Astrocyte of the cerebellum (primary cell): ENCODE measurements around the gene ARHGEF28.

ENCODE experiments used
- DNase-seq: peaks from one replicate; pipeline ENCODE4 v3.0.0-alpha.2; 2011; ENCODE audit warnings: low read depth
- H3K4me3 ChIP-seq: 2 replicates; pipeline ENCODE4 v1.5.1; 2011; ENCODE audit warnings: mild to moderate bottlenecking, low read depth, low read length, moderate library complexity
- in situ Hi-C: cut with HindIII; loops from 2 replicates; pipeline ENCODE4 v1.10.0; 2017; ENCODE audit warnings: low sequenced_read_pairs
- TF ChIP-seq, protein P1 (sequence below): IDR thresholded peaks from 2 replicates; pipeline ENCODE4 v1.5.1; 2012; ENCODE audit warnings: low read length, low read depth, moderate library complexity, mild to moderate bottlenecking; ENCODE audit errors: missing control alignments

Gene ARHGEF28

GRCh38 chr5:73629456-73629855 is 3.5 kb downstream of the ARHGEF28 start:
- TF ChIP-seq, protein P1, sequence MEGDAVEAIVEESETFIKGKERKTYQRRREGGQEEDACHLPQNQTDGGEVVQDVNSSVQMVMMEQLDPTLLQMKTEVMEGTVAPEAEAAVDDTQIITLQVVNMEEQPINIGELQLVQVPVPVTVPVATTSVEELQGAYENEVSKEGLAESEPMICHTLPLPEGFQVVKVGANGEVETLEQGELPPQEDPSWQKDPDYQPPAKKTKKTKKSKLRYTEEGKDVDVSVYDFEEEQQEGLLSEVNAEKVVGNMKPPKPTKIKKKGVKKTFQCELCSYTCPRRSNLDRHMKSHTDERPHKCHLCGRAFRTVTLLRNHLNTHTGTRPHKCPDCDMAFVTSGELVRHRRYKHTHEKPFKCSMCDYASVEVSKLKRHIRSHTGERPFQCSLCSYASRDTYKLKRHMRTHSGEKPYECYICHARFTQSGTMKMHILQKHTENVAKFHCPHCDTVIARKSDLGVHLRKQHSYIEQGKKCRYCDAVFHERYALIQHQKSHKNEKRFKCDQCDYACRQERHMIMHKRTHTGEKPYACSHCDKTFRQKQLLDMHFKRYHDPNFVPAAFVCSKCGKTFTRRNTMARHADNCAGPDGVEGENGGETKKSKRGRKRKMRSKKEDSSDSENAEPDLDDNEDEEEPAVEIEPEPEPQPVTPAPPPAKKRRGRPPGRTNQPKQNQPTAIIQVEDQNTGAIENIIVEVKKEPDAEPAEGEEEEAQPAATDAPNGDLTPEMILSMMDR = no peak
- no peak overlapping the region for H3K4me3 ChIP-seq
- no peak for DNase-seq
- in situ Hi-C loops = no loop called here

DNA sequence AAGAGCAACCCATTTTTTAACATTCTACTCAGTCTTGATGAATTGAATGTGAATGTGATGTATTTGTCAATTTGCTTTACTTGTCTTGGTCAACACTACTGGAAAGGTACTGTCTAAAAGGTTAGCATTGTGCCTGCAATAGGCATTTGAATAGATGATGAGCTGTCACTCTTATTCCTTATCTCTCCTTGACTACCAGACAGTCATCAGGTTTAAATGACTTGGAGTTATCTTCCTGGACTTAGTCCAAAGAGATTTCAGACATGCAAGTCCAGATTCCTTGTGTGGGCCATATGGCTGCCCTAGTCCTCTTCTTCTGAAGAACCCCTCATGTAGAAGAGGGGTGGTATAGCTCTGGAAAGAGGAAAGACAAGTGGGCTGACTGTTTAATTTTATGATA is 4.8 kb downstream of the ARHGEF28 start:
- DNase-seq = no peak
- H3K4me3 ChIP-seq = no peak overlapping the region
- TF ChIP-seq, protein P1 = no peak
- in situ Hi-C loops = no loop called here

DNA sequence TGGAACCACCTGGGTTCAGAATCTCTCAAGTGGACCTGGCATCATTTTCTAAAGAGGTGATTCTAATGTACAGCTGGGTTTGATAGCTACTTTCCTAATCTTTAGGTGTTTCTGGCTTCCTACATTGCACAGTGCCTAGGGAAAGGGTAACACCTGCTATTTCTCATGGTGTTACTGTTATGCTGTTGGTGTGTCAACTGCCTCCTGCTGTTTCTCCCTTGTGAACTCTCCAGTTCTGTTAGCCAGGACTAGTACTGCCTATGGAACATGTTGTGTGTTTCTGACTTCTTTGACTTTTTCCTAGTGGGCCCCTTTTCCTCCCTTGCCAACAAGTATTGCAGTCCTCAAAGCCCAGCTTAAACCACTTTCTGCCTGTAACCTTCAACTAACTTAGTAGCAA is 5.5 kb downstream of the ARHGEF28 start:
- H3K4me3 ChIP-seq = no peak overlapping the region
- TF ChIP-seq, protein P1 = no peak
- in situ Hi-C loops = no loop called here
- no peak for DNase-seq

DNA sequence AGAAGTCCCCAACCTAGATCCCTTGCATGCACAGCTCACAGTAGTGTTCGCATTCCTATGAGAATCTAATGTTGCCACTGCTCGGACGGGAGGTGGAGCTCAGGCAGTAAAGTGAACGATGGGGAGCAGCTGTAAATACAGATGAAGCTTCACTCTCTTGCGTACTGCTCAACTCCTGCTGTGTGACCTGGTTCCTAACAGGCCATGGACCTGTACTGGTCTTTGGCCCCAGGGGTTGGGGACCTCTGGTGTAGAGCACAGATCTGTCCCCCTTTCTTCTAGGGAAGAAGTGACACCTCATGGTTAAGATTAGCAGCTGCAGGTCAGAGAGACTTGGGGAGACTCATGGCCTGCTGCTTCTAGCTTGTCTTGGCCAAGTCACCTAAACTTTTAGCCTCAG is 7.1 kb downstream of the ARHGEF28 start:
- TF ChIP-seq, protein P1 = no peak
- no peak overlapping the region for H3K4me3 ChIP-seq
- in situ Hi-C loops = no loop called here
- no peak for DNase-seq

DNA sequence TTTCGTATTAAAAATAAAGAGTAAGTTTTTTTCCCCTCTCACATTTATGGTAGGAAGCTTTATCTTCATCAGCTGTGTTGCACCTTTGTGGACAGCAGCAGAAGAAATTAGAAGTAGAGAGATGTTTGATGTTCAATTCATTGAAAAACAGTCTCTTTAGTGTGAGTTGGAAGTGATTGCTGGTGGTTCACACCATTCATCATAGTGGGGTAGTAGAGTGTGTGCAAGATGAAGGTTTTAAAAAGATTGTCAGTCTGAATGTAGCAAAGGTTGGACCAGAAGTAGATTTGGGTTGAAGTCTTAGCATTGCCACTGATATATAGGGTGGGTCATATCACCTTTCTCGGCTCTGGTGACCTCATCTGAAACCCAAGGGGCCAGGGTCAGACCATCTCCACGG is 10.4 kb downstream of the ARHGEF28 start:
- no peak for DNase-seq
- in situ Hi-C loops = no loop called here
- no peak overlapping the region for H3K4me3 ChIP-seq
- TF ChIP-seq, protein P1 = no peak

DNA sequence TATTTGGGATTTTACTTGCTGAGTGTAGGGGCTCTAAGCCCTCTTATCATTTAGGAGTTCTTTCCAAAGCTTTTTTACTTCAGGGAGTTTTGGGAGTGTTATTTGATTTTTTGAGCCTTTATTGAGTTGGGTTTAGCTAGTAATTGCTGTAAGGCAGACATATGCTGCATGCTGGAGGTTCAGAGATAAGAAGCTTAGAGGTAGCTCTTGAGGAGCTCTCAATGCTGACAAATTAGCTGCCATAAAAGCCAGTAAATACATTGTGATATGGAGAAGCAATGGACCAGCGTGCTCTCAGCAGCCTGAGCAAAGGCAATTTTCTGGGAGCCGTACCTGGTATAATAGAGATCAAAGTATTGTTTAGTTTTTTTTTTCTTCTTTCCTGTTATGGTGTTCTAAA is 11.6 kb downstream of the ARHGEF28 start:
- in situ Hi-C loops = no loop called here
- TF ChIP-seq, protein P1 = no peak
- H3K4me3 ChIP-seq = no peak overlapping the region
- no peak for DNase-seq

- DNase-seq = peak; percentile 70
- in situ Hi-C loops = no loop called here
- no peak overlapping the region for H3K4me3 ChIP-seq
- TF ChIP-seq, protein P1 = no peak
These were observed 12.5 kb downstream of the ARHGEF28 start for GRCh38 chr5:73638344-73639095.
